ENCODE measurements around the gene SLC30A3.

The SLC30A3 gene

GRCh38 chr2:27233341-27233740 lies 29.5 kb downstream of the SLC30A3 start:
- no peak for DNase-seq (ENCODE audit: low read depth in 2 of 2)

GRCh38 chr2:27231921-27232320 lies 30.9 kb downstream of the SLC30A3 start:
- no peak for DNase-seq (ENCODE audit: low read depth in 2 of 2)

- DNase-seq (ENCODE audit: low read depth in 2 of 2), result no peak
These were observed 35.3 kb downstream of the SLC30A3 start for GRCh38 chr2:27227501-27227900.

GRCh38 chr2:27225526-27225925 lies 37.3 kb downstream of the SLC30A3 start:
- no peak for DNase-seq (ENCODE audit: low read depth in 2 of 2)

- DNase-seq (ENCODE audit: low read depth in 2 of 2), result no peak
These were observed 39.4 kb downstream of the SLC30A3 start for GRCh38 chr2:27223416-27223815.

GRCh38 chr2:27222407-27222806 lies 40.4 kb downstream of the SLC30A3 start:
- no peak for DNase-seq (ENCODE audit: low read depth in 2 of 2)

- DNase-seq (ENCODE audit: low read depth in 2 of 2), result no peak
These were observed 41.7 kb downstream of the SLC30A3 start for GRCh38 chr2:27221166-27221565.

- DNase-seq (ENCODE audit: low read depth in 2 of 2), result no peak
These were observed 42.8 kb downstream of the SLC30A3 start for GRCh38 chr2:27220091-27220490.

- DNase-seq (ENCODE audit: low read depth in 2 of 2), result no peak
These were observed 43.8 kb downstream of the SLC30A3 start for GRCh38 chr2:27219091-27219490.

GRCh38 chr2:27218614-27219013 lies 44.2 kb downstream of the SLC30A3 start:
- no peak for DNase-seq (ENCODE audit: low read depth in 2 of 2)

- peak; percentile 56 to 87 for DNase-seq (ENCODE audit: low read depth in 2 of 2)
These were observed 45.4 kb downstream of the SLC30A3 start, which contains the start of gene CAD for GRCh38 chr2:27217173-27218121. Gene CAD, plus strand, starts transcription at chr2:27217369. Its CDS starts 183 bp downstream, at chr2:27217552.

GRCh38 chr2:27216416-27217137 lies 46.3 kb downstream of the SLC30A3 start:
- no peak for DNase-seq (ENCODE audit: low read depth in 2 of 2)

GRCh38 chr2:27214941-27215340 lies 47.9 kb downstream of the SLC30A3 start:
- no peak for DNase-seq (ENCODE audit: low read depth in 2 of 2)

- no peak for DNase-seq (ENCODE audit: low read depth in 2 of 2)
These were observed 50.0 kb downstream of the SLC30A3 start for GRCh38 chr2:27212626-27213471.

GRCh38 chr2:27211943-27212625 lies 50.8 kb downstream of the SLC30A3 start, which contains the start of the genes ATRAID and SLC5A6:
Gene ATRAID, plus strand, starts transcription at chr2:27212041. Its CDS starts 328 bp downstream, at chr2:27212369.
Gene SLC5A6, minus strand, starts transcription at chr2:27212268. Its CDS starts 4,618 bp downstream, at chr2:27207650.
- DNase-seq (ENCODE audit: low read depth in 2 of 2), result peak; percentile 71 to 75

GRCh38 chr2:27211241-27211942 lies 51.5 kb downstream of the SLC30A3 start:
- no peak for DNase-seq (ENCODE audit: low read depth in 2 of 2)

- DNase-seq (ENCODE audit: low read depth in 2 of 2), result no peak
These were observed 53.0 kb downstream of the SLC30A3 start for GRCh38 chr2:27209621-27210401.

- no peak for DNase-seq (ENCODE audit: low read depth in 2 of 2)
These were observed 54.3 kb downstream of the SLC30A3 start for GRCh38 chr2:27208486-27209050.

GRCh38 chr2:27206346-27206745 lies 56.5 kb downstream of the SLC30A3 start:
- DNase-seq (ENCODE audit: low read depth in 2 of 2), result no peak

All from stimulated activated CD4-positive, alpha-beta T cell treated with anti-CD3 and anti-CD28 coated beads, Interleukin-1b, Interleukin-23, amount 100 ng/mL, for 1 hour (primary cell).